GM12878 (cell line): ENCODE measurements around the gene EWSR1. TPM values are rescaled to one million over a fixed set of nuclear protein-coding genes. Genes with fewer than 3 reads are reported as not detected.

Source experiments
- ATAC-seq: fragments of 200-7000 bp; cut with Tn5 transposase; 3 replicates; pipeline ENCODE4 v1.9.1; 2020; ENCODE audit warnings: mild to moderate bottlenecking, moderate library complexity
- BruUV-seq: library from RNA; stranded (reverse); fragments of 400-500 nt; replicated peaks from 2 replicates; lab custom pipeline; 2021; lab: Mats Ljungman, UMichigan
- CTCF ChIA-PET: fragments of 300-600 bp; sonication (Branson Sonifier 250); formaldehyde crosslinking; extraction: SDS; loops from one replicate; lab custom pipeline; 2021; ENCODE audit warnings: inconsistent platforms; lab: Yijun Ruan, JAX
- POLR2A ChIA-PET: fragments of 350-600 bp; formaldehyde crosslinking; extraction: SDS; loops from one replicate; lab custom pipeline; 2021; ENCODE audit warnings: inconsistent platforms; lab: Charles Lee
- RAD21 ChIA-PET: fragments of 300-600 bp; sonication (Branson Sonifier 250); formaldehyde crosslinking; loops from one replicate; lab custom pipeline; 2023; ENCODE audit warnings: antibody characterized with exemption; ENCODE audit not compliant: unreplicated experiment; lab: Charles Lee
- SMC1A ChIA-PET: fragments of 300-600 bp; sonication (Branson Sonifier 250); formaldehyde crosslinking; loops from one replicate; lab custom pipeline; 2023; ENCODE audit not compliant: unreplicated experiment, uncharacterized antibody; lab: Charles Lee
- DNase-seq: peaks from one replicate; pipeline ENCODE4 v3.0.0-alpha.2; 2011; ENCODE audit warnings: low read depth, low spot score
- FAIRE-seq: peaks from 3 replicates; lab custom pipeline; 2011; peaks lifted over from hg19 to GRCh38; lab: Jason Lieb, UNC
- H2AFZ ChIP-seq: 2 replicates; pipeline ENCODE4 v1.6.0; 2011; ENCODE audit warnings: low read depth, low read length, control low read depth; ENCODE audit not compliant: control insufficient read depth
- H3K27ac ChIP-seq: 2 replicates; pipeline ENCODE4 v1.5.1; 2011; ENCODE audit warnings: control low read depth; ENCODE audit not compliant: control insufficient read depth, insufficient read depth
- H3K27me3 ChIP-seq, 2 experiments: replicated peaks in 1 of 2; 2 replicates each; pipeline versions ENCODE4 v1.6.0 to v1.6.1; 2011; ENCODE audit warnings: low read length in 1 of 2; ENCODE audit not compliant: control insufficient read depth in 2 of 2, insufficient read depth in 2 of 2
- H3K36me3 ChIP-seq, 2 experiments: 2 replicates each; pipeline ENCODE4 v1.5.1; 2011; ENCODE audit warnings: low read length in 1 of 2; ENCODE audit not compliant: control insufficient read depth in 2 of 2, insufficient read depth in 2 of 2
- H3K4me1 ChIP-seq: 2 replicates; pipeline ENCODE4 v1.6.1; 2011; ENCODE audit warnings: mild to moderate bottlenecking, low read length, moderate library complexity, mixed read lengths; ENCODE audit not compliant: control insufficient read depth, insufficient read depth
- H3K4me2 ChIP-seq: 2 replicates; pipeline ENCODE4 v1.6.0; 2011; ENCODE audit warnings: control low read depth; ENCODE audit not compliant: control insufficient read depth, insufficient read depth
- H3K4me3 ChIP-seq: fragments of 200-600 bp; sonication (generic); 2 replicates; pipeline ENCODE4 v1.5.1; 2016
- H3K79me2 ChIP-seq: 2 replicates; pipeline ENCODE4 v1.6.0; 2011; ENCODE audit warnings: low read length; ENCODE audit not compliant: control insufficient read depth, insufficient read depth
- H3K9ac ChIP-seq: 2 replicates; pipeline ENCODE4 v1.8.0; 2011; ENCODE audit warnings: low read length, control low read depth, mixed read lengths; ENCODE audit not compliant: control insufficient read depth, insufficient read depth
- H3K9me3 ChIP-seq: replicated peaks from 3 replicates; pipeline ENCODE4 v1.5.1; 2011; ENCODE audit warnings: mild to moderate bottlenecking, low read length; ENCODE audit not compliant: control insufficient read depth, insufficient read depth
- H4K20me1 ChIP-seq: 2 replicates; pipeline ENCODE4 v1.6.0; 2011; ENCODE audit not compliant: control insufficient read depth, insufficient read depth
- GATAD2B ChIP-seq: fragments of 450-650 bp; conservative IDR thresholded peaks from 2 replicates; pipeline ENCODE4 v1.6.1; 2017; ENCODE audit warnings: low read depth, mild to moderate bottlenecking, moderate library complexity
- TAF1 ChIP-seq: IDR thresholded peaks from 2 replicates; pipeline ENCODE4 v1.6.1; 2011; ENCODE audit warnings: mild to moderate bottlenecking, low read depth, low read length, borderline replicate concordance
- ZNF622 ChIP-seq: fragments of 450-650 bp; IDR thresholded peaks from 2 replicates; pipeline ENCODE4 v1.6.1; 2017; ENCODE audit warnings: mild to moderate bottlenecking, inconsistent platforms
- WGBS: methylation state at CpG from one replicate; pipeline ENCODE4 v1.1.6; 2016; ENCODE audit warnings: low lambda C conversion rate; ENCODE audit not compliant: insufficient replicate concordance, insufficient coverage; ENCODE audit errors: missing lambda C conversion rate; 5-methylcytosine and 5-hydroxymethylcytosine counted together
- in situ Hi-C: fragments of 300-500 bp; cut with MboI; formaldehyde crosslinking; loops from 9 replicates; pipeline ENCODE4 v1.14.3; 2018; ENCODE audit warnings: mixed read lengths
- intact Hi-C: fragments of 100-400 bp; cut with micrococcal nuclease; formaldehyde crosslinking; loops from one replicate; pipeline ENCODE4 v1.14.2; 2022; ENCODE audit not compliant: unreplicated experiment
- polyA plus RNA-seq, 11 experiments: library from polyadenylated mRNA; depleted of rRNA in 4 of 11; unstranded in 6 of 11; stranded (reverse) in 5 of 11; fragments of >200 nt; fragmentation: Nextera tagmentation in 4 of 11; fragmentation: Illumina TruSeq in 1 of 11; extraction: Ambion mirVana in 4 of 11; extraction: Trizol in 1 of 11; gene quantifications; 1 replicate in 1 of 11; 2 replicates in 10 of 11; pipeline versions ENCODE4 v1.2.1 to v1.2.3, GENCODE V29; 2011 to 2016; ENCODE audit warnings: inconsistent platforms in 2 of 11, missing spikeins in 2 of 11, low read depth in 1 of 11
- total RNA-seq, 4 experiments: library from RNA; depleted of rRNA in 3 of 4; stranded (reverse); fragments of >200 nt in 3 of 4; fragmentation: Illumina TruSeq in 1 of 4; extraction: Trizol in 1 of 4; gene quantifications; 2 replicates each; pipeline versions ENCODE4 v1.2.1 to v1.2.3, GENCODE V29; 2013 to 2021
- TF ChIP-seq, protein P1 (sequence below): fragments of 450-650 bp; formaldehyde crosslinking; IDR thresholded peaks from 2 replicates; pipeline ENCODE4 v1.4.0; 2020; ENCODE audit warnings: mild to moderate bottlenecking, moderate library complexity
- TF ChIP-seq, protein P2 (sequence below): fragments of 450-650 bp; IDR thresholded peaks from 2 replicates; pipeline ENCODE4 v1.6.1; 2018; ENCODE audit warnings: borderline replicate concordance, mild to moderate bottlenecking; ENCODE audit not compliant: partially characterized antibody
- TF ChIP-seq, protein P3 (sequence below): fragments of 450-650 bp; formaldehyde crosslinking; IDR thresholded peaks from 2 replicates; pipeline ENCODE4 v1.5.0; 2022; ENCODE audit warnings: mild to moderate bottlenecking, missing genetic modification characterization
- TF ChIP-seq, protein P4 (sequence below): fragments of 150-350 bp; IDR thresholded peaks from 2 replicates; pipeline ENCODE4 v1.6.1; 2014; ENCODE audit warnings: mild to moderate bottlenecking, low read depth, low read length

EWSR1 gene
- total and polyA plus RNA-seq, 10 of the 15 experiments (the other 5 are each of a cell fraction or from before 2014, with no cell fraction given): 130 to 480 (median 356) TPM

DNA sequence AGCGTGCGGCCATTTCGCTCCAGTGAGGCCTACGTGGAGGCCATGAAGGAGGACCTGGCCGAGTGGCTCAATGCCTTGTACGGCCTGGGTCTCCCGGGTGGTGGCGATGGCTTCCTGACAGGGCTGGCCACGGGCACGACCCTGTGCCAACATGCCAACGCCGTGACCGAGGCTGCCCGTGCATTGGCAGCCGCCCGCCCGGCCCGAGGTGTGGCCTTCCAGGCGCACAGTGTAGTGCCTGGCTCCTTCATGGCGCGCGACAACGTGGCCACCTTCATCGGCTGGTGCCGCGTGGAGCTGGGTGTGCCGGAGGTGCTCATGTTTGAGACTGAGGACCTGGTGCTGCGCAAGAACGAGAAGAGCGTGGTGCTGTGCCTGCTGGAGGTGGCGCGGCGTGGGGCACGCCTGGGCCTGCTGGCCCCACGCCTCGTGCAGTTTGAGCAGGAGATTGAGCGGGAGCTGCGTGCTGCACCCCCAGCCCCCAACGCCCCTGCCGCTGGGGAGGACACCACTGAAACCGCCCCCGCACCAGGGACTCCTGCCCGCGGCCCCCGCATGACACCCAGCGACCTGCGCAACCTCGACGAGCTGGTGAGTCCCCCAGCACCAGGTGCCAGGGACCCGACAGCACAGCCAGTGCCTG, 40.2 kb downstream of the EWSR1 start (continued):
- TF ChIP-seq, protein P1, sequence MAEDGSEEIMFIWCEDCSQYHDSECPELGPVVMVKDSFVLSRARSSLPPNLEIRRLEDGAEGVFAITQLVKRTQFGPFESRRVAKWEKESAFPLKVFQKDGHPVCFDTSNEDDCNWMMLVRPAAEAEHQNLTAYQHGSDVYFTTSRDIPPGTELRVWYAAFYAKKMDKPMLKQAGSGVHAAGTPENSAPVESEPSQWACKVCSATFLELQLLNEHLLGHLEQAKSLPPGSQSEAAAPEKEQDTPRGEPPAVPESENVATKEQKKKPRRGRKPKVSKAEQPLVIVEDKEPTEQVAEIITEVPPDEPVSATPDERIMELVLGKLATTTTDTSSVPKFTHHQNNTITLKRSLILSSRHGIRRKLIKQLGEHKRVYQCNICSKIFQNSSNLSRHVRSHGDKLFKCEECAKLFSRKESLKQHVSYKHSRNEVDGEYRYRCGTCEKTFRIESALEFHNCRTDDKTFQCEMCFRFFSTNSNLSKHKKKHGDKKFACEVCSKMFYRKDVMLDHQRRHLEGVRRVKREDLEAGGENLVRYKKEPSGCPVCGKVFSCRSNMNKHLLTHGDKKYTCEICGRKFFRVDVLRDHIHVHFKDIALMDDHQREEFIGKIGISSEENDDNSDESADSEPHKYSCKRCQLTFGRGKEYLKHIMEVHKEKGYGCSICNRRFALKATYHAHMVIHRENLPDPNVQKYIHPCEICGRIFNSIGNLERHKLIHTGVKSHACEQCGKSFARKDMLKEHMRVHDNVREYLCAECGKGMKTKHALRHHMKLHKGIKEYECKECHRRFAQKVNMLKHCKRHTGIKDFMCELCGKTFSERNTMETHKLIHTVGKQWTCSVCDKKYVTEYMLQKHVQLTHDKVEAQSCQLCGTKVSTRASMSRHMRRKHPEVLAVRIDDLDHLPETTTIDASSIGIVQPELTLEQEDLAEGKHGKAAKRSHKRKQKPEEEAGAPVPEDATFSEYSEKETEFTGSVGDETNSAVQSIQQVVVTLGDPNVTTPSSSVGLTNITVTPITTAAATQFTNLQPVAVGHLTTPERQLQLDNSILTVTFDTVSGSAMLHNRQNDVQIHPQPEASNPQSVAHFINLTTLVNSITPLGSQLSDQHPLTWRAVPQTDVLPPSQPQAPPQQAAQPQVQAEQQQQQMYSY (CRISPR knock-in tag): no peak
- TF ChIP-seq, protein P2, sequence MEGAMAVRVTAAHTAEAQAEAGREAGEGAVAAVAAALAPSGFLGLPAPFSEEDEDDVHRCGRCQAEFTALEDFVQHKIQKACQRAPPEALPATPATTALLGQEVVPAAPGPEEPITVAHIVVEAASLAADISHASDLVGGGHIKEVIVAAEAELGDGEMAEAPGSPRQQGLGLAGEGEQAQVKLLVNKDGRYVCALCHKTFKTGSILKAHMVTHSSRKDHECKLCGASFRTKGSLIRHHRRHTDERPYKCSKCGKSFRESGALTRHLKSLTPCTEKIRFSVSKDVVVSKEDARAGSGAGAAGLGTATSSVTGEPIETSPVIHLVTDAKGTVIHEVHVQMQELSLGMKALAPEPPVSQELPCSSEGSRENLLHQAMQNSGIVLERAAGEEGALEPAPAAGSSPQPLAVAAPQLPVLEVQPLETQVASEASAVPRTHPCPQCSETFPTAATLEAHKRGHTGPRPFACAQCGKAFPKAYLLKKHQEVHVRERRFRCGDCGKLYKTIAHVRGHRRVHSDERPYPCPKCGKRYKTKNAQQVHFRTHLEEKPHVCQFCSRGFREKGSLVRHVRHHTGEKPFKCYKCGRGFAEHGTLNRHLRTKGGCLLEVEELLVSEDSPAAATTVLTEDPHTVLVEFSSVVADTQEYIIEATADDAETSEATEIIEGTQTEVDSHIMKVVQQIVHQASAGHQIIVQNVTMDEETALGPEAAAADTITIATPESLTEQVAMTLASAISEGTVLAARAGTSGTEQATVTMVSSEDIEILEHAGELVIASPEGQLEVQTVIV: no peak
- no peak for TF ChIP-seq GATAD2B

DNA sequence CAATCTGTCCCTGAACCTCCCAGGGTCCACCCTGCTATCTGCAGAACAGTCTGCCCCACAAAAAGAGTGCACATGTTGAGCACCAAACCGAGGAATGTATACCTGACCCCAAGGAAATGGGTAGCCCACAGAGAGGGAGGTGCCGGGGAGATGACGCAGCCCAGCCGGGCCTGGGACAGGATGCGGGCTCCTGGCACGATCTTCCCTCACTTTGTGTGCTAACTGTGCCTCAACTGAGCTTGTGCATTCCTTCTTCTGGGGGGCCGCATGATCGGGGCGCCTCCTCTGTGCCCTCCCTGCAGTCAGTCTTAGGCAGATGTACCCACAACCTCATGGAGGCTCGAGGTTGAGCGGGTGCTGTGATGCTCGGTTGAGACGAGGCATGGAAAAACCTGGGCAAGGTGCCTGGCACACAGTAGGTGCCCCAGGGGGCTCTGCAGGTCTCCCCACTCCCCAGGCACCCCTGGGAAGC, 40.8 kb downstream of the EWSR1 start:
- no peak overlapping the region for H3K4me3 ChIP-seq
- H3K27me3 ChIP-seq: peaks cover 4 to 7% of the 10 kb centered on the region in 2 experiments; a peak in 3 of 4 replicates
- ChIA-PET POLR2A (no interaction called here), SMC1A (no interaction called here), RAD21 (no interaction called here), CTCF (no interaction called here)
- in situ Hi-C loops (no loop called here), intact Hi-C loops (no loop called here)
- no peak for DNase-seq
- no peaks in the 10 kb centered on the region for H3K36me3 ChIP-seq
- no peak for FAIRE-seq
- no peak overlapping the region for H3K27ac ChIP-seq
- no peak overlapping the region for H3K9ac ChIP-seq
- ATAC-seq: no peak
- H3K79me2 ChIP-seq: no peaks in the 10 kb centered on the region
- H3K4me2 ChIP-seq: no peak overlapping the region
- H2AFZ ChIP-seq: no peak overlapping the region
- WGBS: 30% methylated on average over 13 of the region's 13 CpGs
- H3K4me1 ChIP-seq: no peaks in the 10 kb centered on the region; the same call in 1 of the 2 replicates
- BruUV-seq: no TSS peak
- no peaks in the 10 kb centered on the region for H4K20me1 ChIP-seq
- H3K9me3 ChIP-seq: no peaks in the 10 kb centered on the region; the same call in 2 of the 3 replicates
- no peak for TF ChIP-seq TAF1
- TF ChIP-seq, protein P3, sequence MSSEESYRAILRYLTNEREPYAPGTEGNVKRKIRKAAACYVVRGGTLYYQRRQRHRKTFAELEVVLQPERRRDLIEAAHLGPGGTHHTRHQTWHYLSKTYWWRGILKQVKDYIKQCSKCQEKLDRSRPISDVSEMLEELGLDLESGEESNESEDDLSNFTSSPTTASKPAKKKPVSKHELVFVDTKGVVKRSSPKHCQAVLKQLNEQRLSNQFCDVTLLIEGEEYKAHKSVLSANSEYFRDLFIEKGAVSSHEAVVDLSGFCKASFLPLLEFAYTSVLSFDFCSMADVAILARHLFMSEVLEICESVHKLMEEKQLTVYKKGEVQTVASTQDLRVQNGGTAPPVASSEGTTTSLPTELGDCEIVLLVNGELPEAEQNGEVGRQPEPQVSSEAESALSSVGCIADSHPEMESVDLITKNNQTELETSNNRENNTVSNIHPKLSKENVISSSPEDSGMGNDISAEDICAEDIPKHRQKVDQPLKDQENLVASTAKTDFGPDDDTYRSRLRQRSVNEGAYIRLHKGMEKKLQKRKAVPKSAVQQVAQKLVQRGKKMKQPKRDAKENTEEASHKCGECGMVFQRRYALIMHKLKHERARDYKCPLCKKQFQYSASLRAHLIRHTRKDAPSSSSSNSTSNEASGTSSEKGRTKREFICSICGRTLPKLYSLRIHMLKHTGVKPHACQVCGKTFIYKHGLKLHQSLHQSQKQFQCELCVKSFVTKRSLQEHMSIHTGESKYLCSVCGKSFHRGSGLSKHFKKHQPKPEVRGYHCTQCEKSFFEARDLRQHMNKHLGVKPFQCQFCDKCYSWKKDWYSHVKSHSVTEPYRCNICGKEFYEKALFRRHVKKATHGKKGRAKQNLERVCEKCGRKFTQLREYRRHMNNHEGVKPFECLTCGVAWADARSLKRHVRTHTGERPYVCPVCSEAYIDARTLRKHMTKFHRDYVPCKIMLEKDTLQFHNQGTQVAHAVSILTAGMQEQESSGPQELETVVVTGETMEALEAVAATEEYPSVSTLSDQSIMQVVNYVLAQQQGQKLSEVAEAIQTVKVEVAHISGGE: no peak
- TF ChIP-seq, protein P4, sequence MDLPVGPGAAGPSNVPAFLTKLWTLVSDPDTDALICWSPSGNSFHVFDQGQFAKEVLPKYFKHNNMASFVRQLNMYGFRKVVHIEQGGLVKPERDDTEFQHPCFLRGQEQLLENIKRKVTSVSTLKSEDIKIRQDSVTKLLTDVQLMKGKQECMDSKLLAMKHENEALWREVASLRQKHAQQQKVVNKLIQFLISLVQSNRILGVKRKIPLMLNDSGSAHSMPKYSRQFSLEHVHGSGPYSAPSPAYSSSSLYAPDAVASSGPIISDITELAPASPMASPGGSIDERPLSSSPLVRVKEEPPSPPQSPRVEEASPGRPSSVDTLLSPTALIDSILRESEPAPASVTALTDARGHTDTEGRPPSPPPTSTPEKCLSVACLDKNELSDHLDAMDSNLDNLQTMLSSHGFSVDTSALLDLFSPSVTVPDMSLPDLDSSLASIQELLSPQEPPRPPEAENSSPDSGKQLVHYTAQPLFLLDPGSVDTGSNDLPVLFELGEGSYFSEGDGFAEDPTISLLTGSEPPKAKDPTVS: no peak
- TF ChIP-seq ZNF622: no peak
